NB4 (cell line): ENCODE data around the gene ATXN7L3.

Experiments used
- POLR2A ChIP-seq: IDR thresholded peaks from 2 replicates; pipeline ENCODE4 v1.6.1; 2011; ENCODE audit warnings: mild to moderate bottlenecking; ENCODE audit not compliant: insufficient read length; ENCODE audit errors: extremely low read depth
- TF ChIP-seq, protein P1 (sequence below): IDR thresholded peaks from one replicate; pipeline ENCODE4 v1.5.1; 2012; ENCODE audit warnings: low read depth, low read length

DNA sequence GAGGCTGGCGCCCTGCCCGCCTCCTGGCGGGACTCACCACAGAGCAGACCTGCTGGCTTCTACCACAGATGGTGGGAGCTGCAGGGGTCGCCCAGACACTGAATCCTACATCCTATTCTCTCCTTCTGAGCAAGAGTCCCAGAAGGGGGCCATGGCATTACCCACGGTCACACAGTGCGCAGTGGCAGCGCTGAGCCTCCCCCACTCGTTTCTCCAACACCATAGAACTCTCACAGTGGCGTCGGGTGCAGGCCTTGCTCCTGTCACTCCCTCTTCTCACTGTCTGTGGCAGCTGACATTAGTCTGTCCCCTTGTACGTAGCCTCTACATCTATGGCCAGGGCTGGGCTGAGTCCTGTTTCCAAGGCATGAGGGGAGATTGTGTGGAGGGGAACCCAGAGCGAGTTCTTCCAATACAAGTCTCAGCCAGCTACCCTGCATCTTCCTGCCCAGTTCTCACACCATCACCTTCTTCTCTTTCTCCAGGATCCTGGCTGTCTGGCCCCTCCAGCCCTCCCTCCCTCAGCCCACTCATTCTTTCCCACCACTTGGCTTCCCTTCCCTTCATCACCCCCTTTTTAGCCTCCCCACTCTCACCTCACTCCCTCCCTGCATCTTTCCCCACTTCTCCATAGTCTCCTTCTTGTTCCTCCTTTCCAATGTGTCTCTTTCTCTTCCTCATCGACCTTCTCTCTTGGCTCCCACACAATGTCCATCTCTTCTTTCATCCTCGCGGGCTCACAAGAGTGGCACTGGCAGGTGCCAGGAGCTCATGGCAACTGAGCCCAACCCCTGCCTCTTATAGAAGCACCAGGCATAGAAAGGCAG lies 13.9 kb upstream of the ATXN7L3 start:
- no peak for TF ChIP-seq POLR2A
- TF ChIP-seq, protein P1, sequence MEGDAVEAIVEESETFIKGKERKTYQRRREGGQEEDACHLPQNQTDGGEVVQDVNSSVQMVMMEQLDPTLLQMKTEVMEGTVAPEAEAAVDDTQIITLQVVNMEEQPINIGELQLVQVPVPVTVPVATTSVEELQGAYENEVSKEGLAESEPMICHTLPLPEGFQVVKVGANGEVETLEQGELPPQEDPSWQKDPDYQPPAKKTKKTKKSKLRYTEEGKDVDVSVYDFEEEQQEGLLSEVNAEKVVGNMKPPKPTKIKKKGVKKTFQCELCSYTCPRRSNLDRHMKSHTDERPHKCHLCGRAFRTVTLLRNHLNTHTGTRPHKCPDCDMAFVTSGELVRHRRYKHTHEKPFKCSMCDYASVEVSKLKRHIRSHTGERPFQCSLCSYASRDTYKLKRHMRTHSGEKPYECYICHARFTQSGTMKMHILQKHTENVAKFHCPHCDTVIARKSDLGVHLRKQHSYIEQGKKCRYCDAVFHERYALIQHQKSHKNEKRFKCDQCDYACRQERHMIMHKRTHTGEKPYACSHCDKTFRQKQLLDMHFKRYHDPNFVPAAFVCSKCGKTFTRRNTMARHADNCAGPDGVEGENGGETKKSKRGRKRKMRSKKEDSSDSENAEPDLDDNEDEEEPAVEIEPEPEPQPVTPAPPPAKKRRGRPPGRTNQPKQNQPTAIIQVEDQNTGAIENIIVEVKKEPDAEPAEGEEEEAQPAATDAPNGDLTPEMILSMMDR = no peak
